Nephron progenitor cell (in vitro differentiated cells): ENCODE data around the gene SLC6A7.

Experiments used
- DNase-seq: peaks from one replicate; pipeline ENCODE4 v3.0.0; 2021
- H3K27ac Mint-ChIP-seq: 2 replicates; pipeline ENCODE4 v1.8.0; 2021; ENCODE audit warnings: mild to moderate bottlenecking, moderate library complexity, mixed read lengths
- H3K27me3 Mint-ChIP-seq: 2 replicates; pipeline ENCODE4 v1.8.0; 2021; ENCODE audit warnings: mild to moderate bottlenecking, low read depth, mixed read lengths; ENCODE audit not compliant: poor library complexity
- H3K36me3 Mint-ChIP-seq: 2 replicates; pipeline ENCODE4 v1.8.0; 2021; ENCODE audit warnings: low read depth, mixed read lengths
- H3K4me1 Mint-ChIP-seq: 2 replicates; pipeline ENCODE4 v1.8.0; 2021; ENCODE audit warnings: mixed read lengths
- H3K4me3 Mint-ChIP-seq: 2 replicates; pipeline ENCODE4 v1.8.0; 2021; ENCODE audit warnings: mild to moderate bottlenecking, moderate library complexity, mixed read lengths
- H3K9me3 Mint-ChIP-seq: 2 replicates; pipeline ENCODE4 v1.8.0; 2021; ENCODE audit warnings: mild to moderate bottlenecking, moderate library complexity, mixed read lengths
- CTCF ChIP-seq: fragments of 200-600 bp; sonication (generic); IDR thresholded peaks from 2 replicates; pipeline ENCODE4 v1.5.0; 2021; ENCODE audit warnings: antibody characterized with exemption

The SLC6A7 gene

GRCh38 chr5:150161242-150162141 lies 28.4 kb upstream of the SLC6A7 start:
- TF ChIP-seq CTCF = peak; percentile 88
- H3K36me3 Mint-ChIP-seq = no peaks in the 10 kb centered on the region
- H3K4me1 Mint-ChIP-seq = peaks cover 93% of the 10 kb centered on the region
- H3K27me3 Mint-ChIP-seq = no peaks in the 10 kb centered on the region
- no peaks in the 10 kb centered on the region for H3K9me3 Mint-ChIP-seq
- H3K4me3 Mint-ChIP-seq = peak overlapping the region; percentile 11
- H3K27ac Mint-ChIP-seq = peak overlapping the region; percentile 93
- DNase-seq = peak; percentile 96

- H3K4me1 Mint-ChIP-seq = peaks cover 88% of the 10 kb centered on the region
- no peaks in the 10 kb centered on the region for H3K36me3 Mint-ChIP-seq
- H3K9me3 Mint-ChIP-seq = no peaks in the 10 kb centered on the region
- H3K27me3 Mint-ChIP-seq = no peaks in the 10 kb centered on the region
- peak overlapping the region; percentile 58 for H3K4me3 Mint-ChIP-seq
- TF ChIP-seq CTCF = no peak
- H3K27ac Mint-ChIP-seq = peak overlapping the region; percentile 93
- DNase-seq = no peak
Observed at GRCh38 chr5:150162142-150162513, 27.7 kb upstream of the SLC6A7 start.

GRCh38 chr5:150163035-150163434 lies 26.8 kb upstream of the SLC6A7 start:
- no peak for DNase-seq
- Mint-ChIP-seq H3K36me3 (no peaks in the 10 kb centered on the region), H3K27me3 (no peaks in the 10 kb centered on the region), H3K9me3 (no peaks in the 10 kb centered on the region), H3K4me1 (peaks cover 87% of the 10 kb centered on the region), H3K27ac (no peak overlapping the region), H3K4me3 (no peak overlapping the region)
- TF ChIP-seq CTCF = no peak

GRCh38 chr5:150163547-150164059 lies 26.3 kb upstream of the SLC6A7 start:
- no peaks in the 10 kb centered on the region for H3K27me3 Mint-ChIP-seq
- no peak for TF ChIP-seq CTCF
- H3K4me3 Mint-ChIP-seq = peak overlapping the region; percentile 4
- H3K4me1 Mint-ChIP-seq = peaks cover 87% of the 10 kb centered on the region
- no peaks in the 10 kb centered on the region for H3K36me3 Mint-ChIP-seq
- no peaks in the 10 kb centered on the region for H3K9me3 Mint-ChIP-seq
- peak overlapping the region; percentile 98 for H3K27ac Mint-ChIP-seq
- DNase-seq = peak; percentile 67

GRCh38 chr5:150164211-150164980 lies 25.5 kb upstream of the SLC6A7 start:
- H3K36me3 Mint-ChIP-seq = no peaks in the 10 kb centered on the region

More at GRCh38 chr5:150164211-150164980, 25.5 kb upstream of the SLC6A7 start:
- Mint-ChIP-seq H3K9me3 (no peaks in the 10 kb centered on the region), H3K4me1 (peaks cover 88% of the 10 kb centered on the region), H3K4me3 (no peak overlapping the region), H3K27me3 (no peaks in the 10 kb centered on the region), H3K27ac (peak overlapping the region; percentile 94)
- no peak for TF ChIP-seq CTCF
- DNase-seq = no peak
